Dedifferentiated amniotic fluid mesenchymal stem cell (primary cell): ENCODE measurements around the gene BIRC5.
A peak's percentile ranks its signal among the peaks of the same experiment; 100 is the strongest.

Experiments used
- DNase-seq: peaks from one replicate; pipeline ENCODE4 v3.0.0-alpha.2; 2016; ENCODE audit errors: extremely low spot score

Gene BIRC5

DNA sequence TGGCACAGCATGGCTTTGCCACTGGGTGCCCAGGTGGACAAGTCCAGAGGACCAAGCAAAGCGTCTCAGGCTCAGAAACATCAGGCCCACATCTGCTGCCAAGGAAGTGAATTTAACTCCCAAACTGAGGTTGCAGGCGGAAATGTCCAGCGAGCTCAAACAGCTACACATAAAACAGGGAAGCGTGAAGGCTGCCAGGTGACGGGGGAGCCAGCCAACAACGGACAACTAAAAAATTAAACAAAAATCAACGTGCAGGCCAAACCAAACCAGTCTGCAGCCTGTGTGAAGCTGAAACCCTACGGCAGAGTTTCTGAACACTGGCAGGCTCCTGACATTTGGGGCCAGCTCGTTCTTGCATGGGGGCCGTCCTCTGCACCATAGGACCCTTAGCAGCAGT lies 29.7 kb upstream of the BIRC5 start:
- DNase-seq: no peak

DNA sequence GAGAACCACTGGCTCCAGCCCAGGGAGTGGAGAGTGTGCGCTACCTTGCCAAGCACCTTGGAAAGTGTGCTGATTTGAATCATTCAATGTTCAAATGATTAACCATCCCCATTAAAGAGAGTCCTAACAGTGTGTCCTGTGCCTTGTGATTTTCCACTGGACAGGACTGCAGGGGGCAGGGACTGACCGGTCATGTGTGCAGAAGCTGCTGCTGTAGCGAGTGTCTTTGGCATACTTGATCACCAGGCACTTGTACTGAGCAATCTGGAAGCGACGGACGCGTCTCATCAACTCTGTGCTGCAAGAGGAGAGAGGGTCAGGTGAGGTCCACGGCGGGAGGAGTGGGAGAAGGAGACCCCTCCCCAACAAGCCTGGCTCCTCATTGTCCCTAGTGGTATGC lies 29.2 kb upstream of the BIRC5 start:
- no peak for DNase-seq

DNA sequence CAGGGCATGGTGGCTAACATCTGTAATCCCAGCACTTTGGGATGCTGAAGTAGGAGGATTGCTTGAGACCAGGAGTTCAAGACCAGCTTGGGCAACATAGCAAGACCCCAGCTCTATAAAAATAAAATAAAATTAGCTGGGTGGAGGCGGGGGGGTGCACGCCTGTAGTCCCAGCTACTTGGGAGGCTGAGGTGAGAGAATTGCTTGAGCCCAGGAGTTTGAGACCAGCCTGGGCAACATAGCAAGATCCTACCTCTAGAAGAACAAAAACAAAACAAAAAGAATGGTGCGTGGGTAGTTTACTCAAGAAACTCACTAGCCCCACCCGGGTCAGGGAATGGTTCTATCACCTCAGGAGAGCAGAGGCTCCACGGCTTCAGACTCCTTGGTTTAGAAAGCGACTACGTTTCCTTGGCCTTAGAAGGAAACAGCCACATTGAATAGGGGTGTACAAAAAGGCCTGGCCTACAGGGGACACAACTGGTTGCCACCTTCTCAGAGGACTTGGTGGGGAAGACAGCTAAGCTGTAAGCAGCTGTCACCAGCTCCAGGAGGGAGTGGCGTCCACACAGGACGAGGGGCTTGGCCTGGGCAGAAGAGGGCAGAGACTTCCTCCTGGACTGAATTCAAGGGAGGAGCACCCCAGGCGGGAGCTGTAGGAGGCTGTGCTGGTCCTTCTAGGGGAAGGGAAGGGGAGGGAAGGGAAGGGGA lies 27.9 kb upstream of the BIRC5 start:
- DNase-seq: no peak

DNA sequence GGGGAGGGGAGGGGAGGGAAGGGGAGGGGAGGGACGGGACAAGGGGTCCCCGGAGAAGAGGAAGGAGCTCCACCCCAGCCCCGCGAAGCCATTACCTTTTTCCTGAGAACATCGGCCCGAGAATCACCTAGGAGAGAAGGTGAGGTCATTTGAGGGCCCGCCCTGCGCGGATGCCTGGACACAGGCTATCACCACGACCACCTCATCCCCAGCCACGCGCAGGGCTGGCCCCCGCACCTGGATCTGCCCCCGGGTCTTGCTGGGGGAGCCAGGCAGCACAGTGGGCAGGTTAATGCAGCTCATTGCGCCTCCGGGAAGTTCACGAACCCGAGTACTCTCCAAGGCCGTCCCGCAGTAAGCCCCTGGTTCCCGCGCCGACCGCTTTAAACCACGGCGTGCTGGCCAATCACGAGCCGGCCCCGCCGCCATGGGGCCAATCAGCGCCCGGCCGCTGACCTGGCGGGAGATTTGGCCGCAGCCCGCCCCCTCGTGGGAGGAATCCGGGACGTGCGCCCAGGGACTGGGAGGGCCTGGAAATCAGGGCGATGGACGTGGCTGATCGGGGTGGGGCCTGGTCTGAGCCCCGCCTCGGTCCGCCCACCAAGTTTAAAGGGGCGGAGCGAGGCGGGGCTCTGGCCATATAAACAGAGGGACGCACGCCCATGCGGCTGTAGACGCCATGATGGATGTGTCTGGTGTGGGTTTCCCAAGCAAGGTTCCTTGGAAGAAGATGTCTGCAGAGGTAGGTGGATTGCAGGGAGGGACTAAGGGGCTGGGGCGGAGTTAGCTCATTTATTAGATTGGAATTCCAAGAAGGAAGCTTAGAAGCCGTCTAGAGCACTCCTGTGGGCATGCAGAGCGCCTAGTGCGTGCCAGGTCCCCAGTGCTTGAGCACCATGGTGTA lies 27.1 kb upstream of the BIRC5 start, which contains the start of the genes AFMID and TK1:
TSS of gene AFMID (plus strand) at position 671 of the 904 bp plus-strand sequence. CDS start at position 680, 9 bp downstream.
TSS of gene TK1 (minus strand) at position 361 of the 904 bp plus-strand sequence. CDS start at position 303, 58 bp downstream.
- DNase-seq: peak; percentile 95

DNA sequence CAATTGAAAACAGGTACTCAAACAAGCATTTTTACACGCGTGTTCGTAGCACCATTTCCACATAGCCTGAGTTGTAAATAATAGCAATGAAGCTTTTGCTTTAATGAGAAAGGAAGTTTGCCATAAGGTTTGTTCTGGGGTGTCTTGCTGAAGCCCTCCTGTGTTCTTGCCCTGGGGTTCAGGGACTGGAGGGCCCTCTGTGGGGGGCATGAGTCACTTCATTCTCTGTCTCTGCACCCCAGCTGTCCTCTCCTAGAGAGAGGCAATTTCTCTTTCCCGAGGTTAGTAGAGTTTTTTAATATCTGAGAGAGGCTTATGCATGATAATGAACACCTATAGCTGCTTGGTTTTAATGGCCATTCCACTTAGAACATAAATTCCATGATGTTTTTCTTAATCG lies 17.3 kb upstream of the BIRC5 start:
- no peak for DNase-seq

DNA sequence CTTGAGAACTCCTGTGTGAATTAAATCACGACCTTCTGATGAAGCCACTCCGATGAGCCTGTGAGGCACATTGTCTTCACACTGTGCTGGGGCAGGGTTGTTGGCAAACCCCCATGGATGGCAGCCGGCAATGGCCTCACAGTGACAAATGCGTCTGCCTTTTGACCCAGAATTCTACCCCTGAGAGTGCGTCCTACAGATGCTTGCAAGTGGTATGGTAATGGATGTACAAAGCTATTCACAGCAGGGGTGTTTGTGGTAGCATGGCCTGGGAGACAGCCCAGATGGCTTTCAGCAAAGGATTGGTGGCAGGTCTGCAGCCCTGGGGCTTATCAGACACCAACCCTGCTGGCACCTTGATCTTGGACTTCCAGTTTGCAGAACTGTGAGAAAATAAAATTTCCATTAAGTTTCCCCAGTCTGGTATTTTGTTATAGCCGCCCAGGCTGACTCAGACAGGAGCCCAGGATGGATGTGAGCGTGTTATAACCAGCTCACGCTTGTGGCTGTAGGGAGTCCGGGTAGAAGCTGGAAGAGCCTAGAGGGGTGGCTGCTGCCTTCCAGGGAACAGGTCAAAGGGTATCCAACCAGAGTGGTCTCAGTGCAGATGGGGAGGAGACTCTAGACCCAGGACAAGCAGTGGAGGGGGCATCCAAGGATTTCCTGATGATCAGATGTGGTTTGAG lies 16.8 kb upstream of the BIRC5 start:
- no peak for DNase-seq

DNA sequence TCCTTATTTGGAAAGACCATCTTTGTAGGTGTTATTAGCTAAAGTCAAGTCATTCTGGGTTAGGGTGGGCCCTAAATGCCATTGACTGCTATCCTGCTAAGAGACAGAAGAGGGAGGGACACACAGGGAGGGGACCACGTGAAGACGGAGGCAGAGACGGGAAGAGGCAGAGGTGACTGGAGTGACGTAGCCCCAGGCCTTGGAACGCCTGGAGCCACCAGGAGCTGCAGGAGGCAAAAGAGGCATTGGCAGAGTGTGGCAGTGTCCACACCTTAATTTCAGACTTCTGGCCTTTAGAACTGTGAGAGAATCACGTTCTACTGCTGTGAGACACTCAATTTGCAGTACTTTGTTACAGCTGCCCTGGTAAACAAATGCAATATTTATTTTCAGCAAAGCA lies 13.6 kb upstream of the BIRC5 start:
- no peak for DNase-seq

DNA sequence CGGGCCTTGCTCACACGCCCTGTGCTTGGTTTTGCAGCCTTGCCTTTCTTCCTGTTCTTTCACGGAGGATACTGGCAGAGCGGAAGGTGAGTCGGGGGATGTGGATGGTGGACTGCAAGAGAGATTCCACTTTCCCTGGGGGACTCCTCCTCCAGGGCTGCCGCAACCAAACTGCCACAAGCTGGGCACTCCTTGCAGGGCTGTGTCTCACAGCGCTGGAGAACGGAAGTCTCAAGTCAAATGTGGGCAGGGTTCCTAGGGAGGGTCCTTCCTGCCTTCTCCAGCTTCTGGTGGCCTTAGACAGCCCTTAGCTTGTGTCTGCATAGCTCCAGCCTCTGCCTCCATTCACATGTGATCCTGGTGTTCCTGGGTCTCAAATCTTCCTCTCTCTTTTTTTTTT lies 11.4 kb upstream of the BIRC5 start:
- no peak for DNase-seq

DNA sequence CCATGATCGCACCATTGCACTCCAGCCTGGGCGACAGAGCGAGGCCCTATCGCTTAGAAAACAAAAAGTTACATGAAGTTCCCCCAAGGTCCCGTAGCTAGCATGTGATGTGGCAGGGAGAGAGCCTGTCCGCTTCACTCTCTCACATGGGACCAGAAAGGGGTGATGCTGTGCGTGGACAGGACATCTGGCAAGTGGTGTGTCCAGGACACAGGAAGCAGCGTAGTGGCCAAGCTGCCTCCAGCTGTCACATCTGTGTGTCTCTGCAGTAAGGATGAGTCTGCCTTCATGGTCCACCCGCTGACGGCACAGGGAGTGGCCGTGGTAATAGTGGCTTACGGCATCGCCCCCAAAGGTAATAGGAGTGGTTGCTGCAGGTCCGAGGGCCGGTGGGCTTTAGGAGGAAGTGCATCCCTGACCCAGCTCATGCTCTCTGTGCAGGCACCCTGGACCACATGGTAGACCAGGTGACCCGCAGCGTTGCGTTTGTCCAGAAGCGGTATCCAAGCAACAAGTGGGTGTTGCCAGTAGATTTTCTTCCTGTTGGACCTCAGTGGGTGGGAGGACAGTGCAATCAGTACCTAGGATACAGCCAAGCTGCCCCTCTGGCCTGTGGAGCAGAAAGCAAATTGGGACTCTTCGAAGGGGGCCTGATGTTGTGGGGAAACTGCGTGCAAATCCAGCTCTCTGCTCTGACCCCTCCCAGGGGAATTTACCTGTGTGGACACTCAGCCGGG lies 9.5 kb upstream of the BIRC5 start:
- DNase-seq: no peak

DNA sequence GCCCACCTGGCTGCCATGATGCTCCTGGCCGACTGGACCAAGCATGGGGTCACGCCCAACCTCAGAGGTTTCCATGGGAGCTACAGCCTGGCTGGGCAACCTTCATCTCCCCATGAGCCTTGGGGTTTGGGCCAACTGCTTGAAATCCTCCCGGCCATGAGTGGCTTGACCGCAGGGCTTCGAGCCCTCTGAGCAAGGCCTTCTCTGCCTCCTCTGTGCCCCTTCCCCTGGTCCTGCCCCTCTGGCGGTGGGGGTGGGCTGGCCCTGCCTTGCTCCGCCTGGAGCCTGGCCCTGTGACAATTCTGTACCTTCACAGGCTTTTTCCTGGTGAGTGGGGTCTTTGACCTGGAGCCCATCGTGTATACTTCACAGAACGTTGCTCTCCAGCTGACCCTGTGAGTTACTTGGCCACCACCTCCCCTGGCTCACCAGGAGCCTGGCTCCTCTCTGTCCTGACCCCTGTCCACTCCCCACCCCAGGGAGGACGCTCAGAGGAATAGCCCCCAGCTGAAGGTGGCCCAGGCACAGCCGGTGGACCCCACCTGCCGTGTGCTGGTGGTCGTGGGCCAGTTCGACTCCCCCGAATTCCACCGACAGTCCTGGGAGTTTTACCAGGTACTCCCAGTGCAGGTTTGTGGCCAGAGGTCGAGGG lies 8.8 kb upstream of the BIRC5 start:
- DNase-seq: no peak

DNA sequence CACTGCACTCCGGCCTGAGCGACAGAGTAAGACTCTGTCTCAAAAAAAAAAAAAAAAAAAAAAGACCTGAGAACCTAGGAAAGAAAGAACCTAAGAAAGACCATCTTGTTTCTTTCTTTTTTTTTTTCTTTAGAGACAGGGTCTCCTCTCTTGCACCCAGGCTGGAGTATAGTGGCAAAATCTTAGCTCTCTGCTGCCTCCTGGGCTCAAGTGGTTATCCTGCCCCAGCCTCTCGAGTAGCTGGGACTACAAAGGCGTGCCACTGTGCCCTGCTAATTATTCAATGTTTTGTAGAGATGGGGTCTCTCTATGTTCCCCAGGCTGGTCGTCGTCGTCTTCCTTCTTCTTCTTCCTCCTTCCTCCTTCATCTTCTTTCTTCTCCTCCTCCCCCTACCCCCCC lies 7.8 kb upstream of the BIRC5 start:
- DNase-seq: no peak

DNA sequence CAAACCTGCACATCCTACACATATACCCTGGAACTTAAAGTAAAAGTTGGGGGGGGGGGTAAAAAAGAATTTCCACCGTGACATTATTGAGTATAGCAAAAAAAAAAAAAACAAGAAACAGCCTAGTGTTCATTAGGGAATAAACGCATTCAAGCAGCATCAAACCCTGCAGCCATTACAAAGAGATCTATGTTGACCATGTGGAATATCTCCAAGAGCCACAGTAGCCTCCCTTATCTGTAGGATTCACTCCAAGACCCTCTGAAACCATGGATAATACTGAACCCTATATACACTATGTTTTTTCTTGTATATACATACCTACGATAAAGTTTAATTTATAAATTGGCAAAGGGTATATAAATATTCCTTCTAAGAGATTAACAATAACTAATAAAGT lies 5.6 kb upstream of the BIRC5 start:
- no peak for DNase-seq

DNA sequence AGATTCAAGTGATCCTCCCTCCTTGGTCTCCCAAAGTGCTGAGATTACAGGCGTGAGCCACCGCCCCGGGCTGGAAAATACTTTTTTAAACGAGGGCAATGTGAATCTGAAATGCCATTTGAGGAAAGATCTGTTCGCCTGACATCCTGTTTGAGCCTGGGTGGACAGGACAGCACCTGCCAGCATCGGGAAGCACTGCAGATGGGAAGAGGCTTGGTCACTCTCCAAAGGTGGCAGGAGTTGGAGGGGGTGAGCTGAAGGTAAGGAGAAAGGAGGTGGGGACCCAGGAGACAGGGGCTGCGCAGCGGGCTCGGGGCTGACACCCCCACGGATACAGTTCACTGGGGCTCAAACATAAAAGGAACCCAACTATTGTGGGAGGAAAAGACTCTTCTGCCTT lies 3.9 kb upstream of the BIRC5 start:
- no peak for DNase-seq

DNA sequence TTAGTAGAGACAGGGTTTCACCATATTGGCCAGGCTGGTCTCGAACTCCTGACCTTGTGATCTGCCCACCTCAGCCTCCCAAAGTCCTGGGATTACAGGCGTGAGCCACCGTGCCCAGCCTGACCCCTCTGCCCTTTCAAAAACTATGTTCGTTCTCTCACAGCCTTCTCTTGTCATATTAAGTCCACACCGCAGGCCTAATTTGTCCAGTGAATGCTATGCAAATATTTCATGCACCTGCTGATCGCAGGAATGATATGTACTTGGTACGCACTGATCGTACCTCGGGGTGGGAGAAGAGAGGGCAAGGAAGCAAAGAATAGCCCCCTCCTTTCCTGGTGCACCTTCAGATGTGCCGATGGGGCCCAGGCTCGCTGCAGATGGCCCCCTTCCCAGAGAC lies 3.0 kb upstream of the BIRC5 start:
- no peak for DNase-seq

DNA sequence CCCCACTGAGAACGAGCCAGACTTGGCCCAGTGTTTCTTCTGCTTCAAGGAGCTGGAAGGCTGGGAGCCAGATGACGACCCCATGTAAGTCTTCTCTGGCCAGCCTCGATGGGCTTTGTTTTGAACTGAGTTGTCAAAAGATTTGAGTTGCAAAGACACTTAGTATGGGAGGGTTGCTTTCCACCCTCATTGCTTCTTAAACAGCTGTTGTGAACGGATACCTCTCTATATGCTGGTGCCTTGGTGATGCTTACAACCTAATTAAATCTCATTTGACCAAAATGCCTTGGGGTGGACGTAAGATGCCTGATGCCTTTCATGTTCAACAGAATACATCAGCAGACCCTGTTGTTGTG lies 631 bp downstream of the BIRC5 start:
- no peak for DNase-seq

DNA sequence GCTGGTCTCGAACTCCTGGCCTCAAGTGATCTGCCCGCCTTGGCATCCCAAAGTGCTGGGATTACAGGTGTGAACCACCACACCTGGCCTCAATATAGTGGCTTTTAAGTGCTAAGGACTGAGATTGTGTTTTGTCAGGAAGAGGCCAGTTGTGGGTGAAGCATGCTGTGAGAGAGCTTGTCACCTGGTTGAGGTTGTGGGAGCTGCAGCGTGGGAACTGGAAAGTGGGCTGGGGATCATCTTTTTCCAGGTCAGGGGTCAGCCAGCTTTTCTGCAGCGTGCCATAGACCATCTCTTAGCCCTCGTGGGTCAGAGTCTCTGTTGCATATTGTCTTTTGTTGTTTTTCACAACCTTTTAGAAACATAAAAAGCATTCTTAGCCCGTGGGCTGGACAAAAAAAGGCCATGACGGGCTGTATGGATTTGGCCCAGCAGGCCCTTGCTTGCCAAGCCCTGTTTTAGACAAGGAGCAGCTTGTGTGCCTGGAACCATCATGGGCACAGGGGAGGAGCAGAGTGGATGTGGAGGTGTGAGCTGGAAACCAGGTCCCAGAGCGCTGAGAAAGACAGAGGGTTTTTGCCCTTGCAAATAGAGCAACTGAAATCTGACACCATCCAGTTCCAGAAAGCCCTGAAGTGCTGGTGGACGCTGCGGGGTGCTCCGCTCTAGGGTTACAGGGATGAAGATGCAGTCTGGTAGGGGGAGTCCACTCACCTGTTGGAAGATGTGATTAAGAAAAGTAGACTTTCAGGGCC lies 5.5 kb downstream of the BIRC5 start:
- no peak for DNase-seq

DNA sequence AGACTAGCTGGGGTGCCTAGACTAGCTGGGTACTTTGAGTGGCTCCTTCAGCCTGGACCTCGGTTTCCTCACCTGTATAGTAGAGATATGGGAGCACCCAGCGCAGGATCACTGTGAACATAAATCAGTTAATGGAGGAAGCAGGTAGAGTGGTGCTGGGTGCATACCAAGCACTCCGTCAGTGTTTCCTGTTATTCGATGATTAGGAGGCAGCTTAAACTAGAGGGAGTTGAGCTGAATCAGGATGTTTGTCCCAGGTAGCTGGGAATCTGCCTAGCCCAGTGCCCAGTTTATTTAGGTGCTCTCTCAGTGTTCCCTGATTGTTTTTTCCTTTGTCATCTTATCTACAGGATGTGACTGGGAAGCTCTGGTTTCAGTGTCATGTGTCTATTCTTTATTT lies 9.0 kb downstream of the BIRC5 start:
- no peak for DNase-seq

DNA sequence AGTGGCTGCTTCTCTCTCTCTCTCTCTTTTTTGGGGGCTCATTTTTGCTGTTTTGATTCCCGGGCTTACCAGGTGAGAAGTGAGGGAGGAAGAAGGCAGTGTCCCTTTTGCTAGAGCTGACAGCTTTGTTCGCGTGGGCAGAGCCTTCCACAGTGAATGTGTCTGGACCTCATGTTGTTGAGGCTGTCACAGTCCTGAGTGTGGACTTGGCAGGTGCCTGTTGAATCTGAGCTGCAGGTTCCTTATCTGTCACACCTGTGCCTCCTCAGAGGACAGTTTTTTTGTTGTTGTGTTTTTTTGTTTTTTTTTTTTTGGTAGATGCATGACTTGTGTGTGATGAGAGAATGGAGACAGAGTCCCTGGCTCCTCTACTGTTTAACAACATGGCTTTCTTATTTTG lies 9.7 kb downstream of the BIRC5 start:
- no peak for DNase-seq

DNA sequence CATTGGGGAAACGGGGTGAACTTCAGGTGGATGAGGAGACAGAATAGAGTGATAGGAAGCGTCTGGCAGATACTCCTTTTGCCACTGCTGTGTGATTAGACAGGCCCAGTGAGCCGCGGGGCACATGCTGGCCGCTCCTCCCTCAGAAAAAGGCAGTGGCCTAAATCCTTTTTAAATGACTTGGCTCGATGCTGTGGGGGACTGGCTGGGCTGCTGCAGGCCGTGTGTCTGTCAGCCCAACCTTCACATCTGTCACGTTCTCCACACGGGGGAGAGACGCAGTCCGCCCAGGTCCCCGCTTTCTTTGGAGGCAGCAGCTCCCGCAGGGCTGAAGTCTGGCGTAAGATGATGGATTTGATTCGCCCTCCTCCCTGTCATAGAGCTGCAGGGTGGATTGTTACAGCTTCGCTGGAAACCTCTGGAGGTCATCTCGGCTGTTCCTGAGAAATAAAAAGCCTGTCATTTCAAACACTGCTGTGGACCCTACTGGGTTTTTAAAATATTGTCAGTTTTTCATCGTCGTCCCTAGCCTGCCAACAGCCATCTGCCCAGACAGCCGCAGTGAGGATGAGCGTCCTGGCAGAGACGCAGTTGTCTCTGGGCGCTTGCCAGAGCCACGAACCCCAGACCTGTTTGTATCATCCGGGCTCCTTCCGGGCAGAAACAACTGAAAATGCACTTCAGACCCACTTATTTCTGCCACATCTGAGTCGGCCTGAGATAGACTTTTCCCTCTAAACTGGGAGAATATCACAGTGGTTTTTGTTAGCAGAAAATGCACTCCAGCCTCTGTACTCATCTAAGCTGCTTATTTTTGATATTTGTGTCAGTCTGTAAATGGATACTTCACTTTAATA lies 10.4 kb downstream of the BIRC5 start:
- DNase-seq: no peak
